HG02759 (cell line): ENCODE measurements around the gene PCGF5.
"Not testable (repeated sequence)": the region's sequence is repeated elsewhere in the genome, so short reads cannot be mapped to it uniquely, and the experiment has no call there.

Experiments used
- ATAC-seq: cut with Tn5 transposase; IDR thresholded peaks from one replicate; pipeline ENCODE4 v1.9.1; 2021; ENCODE audit warnings: mild to moderate bottlenecking, moderate library complexity; ENCODE audit not compliant: unreplicated experiment

PCGF5 gene

GRCh38 chr10:91271886-91272285, 51.4 kb downstream of the PCGF5 start:
- no peak for ATAC-seq

- ATAC-seq: no peak
Observed at GRCh38 chr10:91284486-91285090, 64.1 kb downstream of the PCGF5 start.

- no peak for ATAC-seq
Observed at GRCh38 chr10:91286572-91286971, 66.1 kb downstream of the PCGF5 start.

GRCh38 chr10:91287276-91287675, 66.8 kb downstream of the PCGF5 start:
- no peak for ATAC-seq

- no peak for ATAC-seq
Observed at GRCh38 chr10:91287912-91288311, 67.4 kb downstream of the PCGF5 start.

GRCh38 chr10:91289305-91289704, 68.8 kb downstream of the PCGF5 start:
- ATAC-seq: no peak

- ATAC-seq: no peak
Observed at GRCh38 chr10:91290607-91291006, 70.1 kb downstream of the PCGF5 start.

- ATAC-seq: no peak
Observed at GRCh38 chr10:91294134-91294906, 73.9 kb downstream of the PCGF5 start.

GRCh38 chr10:91295346-91295745, 74.9 kb downstream of the PCGF5 start:
- no peak for ATAC-seq

- ATAC-seq: no peak
Observed at GRCh38 chr10:91296471-91296870, 76.0 kb downstream of the PCGF5 start.

GRCh38 chr10:91298224-91298871, 77.9 kb downstream of the PCGF5 start:
- peak; percentile 90 for ATAC-seq

GRCh38 chr10:91299999-91300575, 79.6 kb downstream of the PCGF5 start:
- no peak for ATAC-seq

GRCh38 chr10:91302946-91303345, 82.5 kb downstream of the PCGF5 start:
- ATAC-seq: not testable (repeated sequence)

GRCh38 chr10:91305979-91306378, 85.5 kb downstream of the PCGF5 start:
- ATAC-seq: not testable (repeated sequence)

- ATAC-seq: peak; percentile 57
Observed at GRCh38 chr10:91307489-91307888, 87.0 kb downstream of the PCGF5 start.

- no peak for ATAC-seq
Observed at GRCh38 chr10:91309711-91310110, 89.2 kb downstream of the PCGF5 start.

GRCh38 chr10:91311601-91312381, 91.3 kb downstream of the PCGF5 start:
- ATAC-seq: no peak

- no peak for ATAC-seq
Observed at GRCh38 chr10:91312382-91312733, 91.9 kb downstream of the PCGF5 start.

- ATAC-seq: no peak
Observed at GRCh38 chr10:91313796-91314485, 93.5 kb downstream of the PCGF5 start.

GRCh38 chr10:91316486-91316885, 96.0 kb downstream of the PCGF5 start:
- no peak for ATAC-seq
